HCT116 (cell line): ENCODE data around the gene MMP13. TPM values are rescaled to one million over a fixed set of nuclear protein-coding genes. Genes with fewer than 3 reads are reported as not detected.

Experiments
- ATAC-seq: fragments of 200-7000 bp; cut with Tn5 transposase; 2 replicates; pipeline ENCODE4 v1.9.1; 2020; ENCODE audit warnings: mild to moderate bottlenecking, moderate library complexity
- BruUV-seq: library from RNA; stranded (reverse); fragments of 400-500 nt; replicated peaks from 2 replicates; lab custom pipeline; 2021; lab: Mats Ljungman, UMichigan
- CTCF ChIA-PET: fragments of 300-600 bp; sonication (Branson Sonifier 250); formaldehyde crosslinking; loops from one replicate; lab custom pipeline; 2021; ENCODE audit warnings: antibody characterized with exemption; lab: Charles Lee
- POLR2A ChIA-PET: fragments of 300-600, 350-600 bp; sonication (Branson Sonifier 250); formaldehyde crosslinking; loops from one replicate; lab custom pipeline; 2021; ENCODE audit warnings: antibody characterized with exemption; lab: Charles Lee
- RAD21 ChIA-PET, 2 experiments: fragments of 300-600 bp; sonication (Branson Sonifier 250); formaldehyde crosslinking; loops; one replicate each; lab custom pipeline; 2023; ENCODE audit warnings: low total read pairs in 2 of 2; ENCODE audit not compliant: uncharacterized antibody in 2 of 2, unreplicated experiment in 2 of 2, low non-redundant PET in 1 of 2; lab: Charles Lee
- DNase-seq: peaks from one replicate; pipeline ENCODE4 v3.0.0-alpha.2; 2010; ENCODE audit warnings: low read depth, low spot score
- H2AFZ ChIP-seq: fragments of 200-600 bp; shearing (Covaris generic), sonication (generic); 2 replicates; pipeline ENCODE4 v1.6.1; 2017; ENCODE audit warnings: low read depth, mixed run types, mixed read lengths, antibody characterized with exemption, low read length; ENCODE audit not compliant: poor library complexity, severe bottlenecking
- H3K27ac ChIP-seq: 2 replicates; pipeline ENCODE4 v1.5.1; 2012; ENCODE audit warnings: low read depth, low read length
- H3K27me3 ChIP-seq: fragments of 200-600 bp; sonication (generic); 2 replicates; pipeline ENCODE4 v1.6.1; 2016; ENCODE audit warnings: mixed run types, low read length, mixed read lengths; ENCODE audit not compliant: insufficient read depth
- H3K36me3 ChIP-seq, 2 experiments: fragments of 200-500 bp in 1 of 2; fragments of 200-600 bp in 1 of 2; sonication (Bioruptor generic) in 1 of 2; sonication (generic) in 1 of 2; 2 replicates each; pipeline versions ENCODE4 v1.5.1 to v1.6.1; 2014 to 2016; ENCODE audit warnings: low read length in 2 of 2, inconsistent platforms in 1 of 2, mixed read lengths in 1 of 2, mixed run types in 1 of 2; ENCODE audit not compliant: insufficient read depth in 2 of 2, control insufficient read depth in 1 of 2
- H3K4me1 ChIP-seq, 2 experiments: fragments of 200-600 bp in 1 of 2; sonication (generic) in 1 of 2; 2 replicates each; pipeline versions ENCODE4 v1.5.1 to v1.6.1; 2012 to 2017; ENCODE audit warnings: low read length in 2 of 2, inconsistent platforms in 1 of 2, mild to moderate bottlenecking in 1 of 2, mixed read lengths in 1 of 2, mixed run types in 1 of 2, moderate library complexity in 1 of 2; ENCODE audit not compliant: insufficient read depth in 2 of 2, control insufficient read depth in 1 of 2
- H3K4me2 ChIP-seq: fragments of 200-600 bp; sonication (generic); 2 replicates; pipeline ENCODE4 v1.6.1; 2017; ENCODE audit warnings: mixed run types, low read length, mixed read lengths
- H3K4me3 ChIP-seq, 2 experiments: fragments of 200-600 bp in 1 of 2; sonication (generic) in 1 of 2; replicated peaks in 1 of 2; 2 replicates each; pipeline ENCODE4 v1.5.1; 2011 to 2016; ENCODE audit warnings: low read length in 2 of 2, control low read depth in 1 of 2, low read depth in 1 of 2, mild to moderate bottlenecking in 1 of 2, mixed read lengths in 1 of 2, mixed run types in 1 of 2
- H3K79me2 ChIP-seq: fragments of 200-600 bp; sonication (generic); 2 replicates; pipeline ENCODE4 v1.6.1; 2017; ENCODE audit warnings: mild to moderate bottlenecking, mixed run types, low read length, moderate library complexity, mixed read lengths; ENCODE audit not compliant: insufficient read depth
- H3K9ac ChIP-seq: fragments of 200-600 bp; sonication (generic); 2 replicates; pipeline ENCODE4 v1.6.1; 2016; ENCODE audit warnings: low read length, mixed read lengths
- H3K9me2 ChIP-seq: fragments of 200-600 bp; sonication (generic), shearing (Covaris generic); 2 replicates; pipeline ENCODE4 v1.6.1; 2017; ENCODE audit warnings: mixed run types, mild to moderate bottlenecking, moderate library complexity; ENCODE audit not compliant: insufficient read depth
- H3K9me3 ChIP-seq, 2 experiments: fragments of 200-500 bp in 1 of 2; fragments of 200-600 bp in 1 of 2; sonication (Bioruptor generic) in 1 of 2; sonication (generic) in 1 of 2; 2 replicates each; pipeline ENCODE4 v1.6.1; 2014 to 2017; ENCODE audit warnings: low read length in 2 of 2, mixed read lengths in 2 of 2, inconsistent platforms in 1 of 2, low read depth in 1 of 2, mild to moderate bottlenecking in 1 of 2, mixed run types in 1 of 2, moderate library complexity in 1 of 2; ENCODE audit not compliant: control insufficient read depth in 1 of 2, insufficient read depth in 1 of 2
- H4K20me1 ChIP-seq: fragments of 200-600 bp; sonication (generic), shearing (Covaris generic); 2 replicates; pipeline ENCODE4 v1.6.1; 2017; ENCODE audit warnings: mixed run types, mild to moderate bottlenecking, moderate library complexity; ENCODE audit not compliant: insufficient read depth
- ATF3 ChIP-seq: IDR thresholded peaks from 2 replicates; pipeline ENCODE4 v1.6.1; 2012
- CBX3 ChIP-seq: IDR thresholded peaks from 2 replicates; pipeline ENCODE4 v1.6.1; 2012; ENCODE audit warnings: low read depth
- CTCF ChIP-seq, 3 experiments: fragments of 200-600 bp in 1 of 3; sonication (generic) in 1 of 3; IDR thresholded peaks in 2 of 3; conservative IDR thresholded peaks in 1 of 3; 2 replicates each; pipeline ENCODE4 v1.5.1; 2012 to 2017; ENCODE audit warnings: low read depth in 2 of 3, low read length in 2 of 3, antibody characterized with exemption in 1 of 3, borderline replicate concordance in 1 of 3, control low read depth in 1 of 3, mild to moderate bottlenecking in 1 of 3, mixed read lengths in 1 of 3, mixed run types in 1 of 3, moderate library complexity in 1 of 3; ENCODE audit not compliant: insufficient read depth in 1 of 3
- ELF1 ChIP-seq: IDR thresholded peaks from 2 replicates; pipeline ENCODE4 v1.6.1; 2012; ENCODE audit warnings: low read depth, borderline replicate concordance
- EZH2 ChIP-seq: fragments of 200-600 bp; sonication (generic); IDR thresholded peaks from 2 replicates; pipeline ENCODE4 v1.6.1; 2017; ENCODE audit warnings: antibody characterized with exemption, mixed run types
- EZH2phosphoT487 ChIP-seq: fragments of 200-600 bp; IDR thresholded peaks from 2 replicates; pipeline ENCODE4 v1.6.1; 2018; ENCODE audit warnings: antibody characterized with exemption, borderline replicate concordance
- FOSL1 ChIP-seq: IDR thresholded peaks from 2 replicates; pipeline ENCODE4 v1.6.1; 2012; ENCODE audit warnings: low read depth
- MAX ChIP-seq: IDR thresholded peaks from 2 replicates; pipeline ENCODE4 v1.6.1; 2012
- POLR2A ChIP-seq: IDR thresholded peaks from 2 replicates; pipeline ENCODE4 v1.7.0; 2011; ENCODE audit warnings: borderline replicate concordance; ENCODE audit not compliant: insufficient read depth, insufficient read length; ENCODE audit errors: extremely low read depth
- POLR2AphosphoS5 ChIP-seq: IDR thresholded peaks from 2 replicates; pipeline ENCODE4 v1.6.1; 2011; ENCODE audit warnings: mild to moderate bottlenecking, low read depth, low read length, moderate library complexity
- RAD21 ChIP-seq: IDR thresholded peaks from 2 replicates; pipeline ENCODE4 v1.6.1; 2012; ENCODE audit warnings: low read depth, mild to moderate bottlenecking
- REST ChIP-seq: IDR thresholded peaks from 2 replicates; pipeline ENCODE4 v1.6.1; 2012; ENCODE audit warnings: low read depth
- SIN3A ChIP-seq: IDR thresholded peaks from 2 replicates; pipeline ENCODE4 v1.6.1; 2012; ENCODE audit warnings: low read depth
- SP1 ChIP-seq: IDR thresholded peaks from 2 replicates; pipeline ENCODE4 v1.6.1; 2012; ENCODE audit warnings: low read depth
- SRF ChIP-seq: IDR thresholded peaks from 2 replicates; pipeline ENCODE4 v1.6.1; 2012; ENCODE audit warnings: low read depth
- TCF7L2 ChIP-seq: IDR thresholded peaks from 2 replicates; pipeline ENCODE4 v1.7.0; 2011; ENCODE audit warnings: borderline replicate concordance, inconsistent platforms; ENCODE audit not compliant: insufficient read depth, insufficient read length; ENCODE audit errors: extremely low read depth
- YY1 ChIP-seq: IDR thresholded peaks from 2 replicates; pipeline ENCODE4 v1.6.1; 2011; ENCODE audit warnings: low read length, low read depth, moderate library complexity, mild to moderate bottlenecking; ENCODE audit not compliant: insufficient replicate concordance; ENCODE audit errors: extremely low read depth
- ZFX ChIP-seq: fragments of 450-650 bp; IDR thresholded peaks from 2 replicates; pipeline ENCODE4 v1.6.1; 2017
- ZNF274 ChIP-seq: fragments of 200-500 bp; sonication (Bioruptor generic); IDR thresholded peaks from 2 replicates; pipeline ENCODE4 v1.6.1; 2014; ENCODE audit warnings: mild to moderate bottlenecking, low read depth, low read length, inconsistent platforms
- intact Hi-C: fragments of 100-400 bp; cut with micrococcal nuclease; formaldehyde crosslinking; loops from 2 replicates; pipeline ENCODE4 v1.10.0; 2022
- total RNA-seq: library from RNA; stranded (reverse); gene quantifications from one replicate; pipeline ENCODE4 v1.2.1, GENCODE V29; 2021; ENCODE audit not compliant: unreplicated experiment

Gene MMP13
- total RNA-seq, 1 experiment from 2014 or later: not detected

GRCh38 chr11:102985850-102986249, 30.3 kb upstream of the MMP13 start:
- RAD21 ChIA-PET: no interaction called here
- Histone ChIP-seq H3K4me3 (no peak overlapping the region), H3K4me1 (peaks cover 0 to 3% of the 10 kb centered on the region in 2 experiments; a peak in 1 of 4 replicates), H3K9me3 (no peaks in the 10 kb centered on the region), H3K9me2 (no peaks in the 10 kb centered on the region), H3K4me2 (no peak overlapping the region), H3K27ac (no peak overlapping the region), H3K9ac (no peak overlapping the region)
- intact Hi-C loops: no loop called here
- no peak for ATAC-seq
- CTCF ChIA-PET: no interaction called here
- POLR2A ChIA-PET: no interaction called here
- TF ChIP-seq FOSL1: no peak
- no peak for TF ChIP-seq CBX3
- TF ChIP-seq ZFX: no peak
- no peak for TF ChIP-seq POLR2A
- TF ChIP-seq REST: no peak
- TF ChIP-seq RAD21: no peak
- no peak for TF ChIP-seq YY1
- TF ChIP-seq SP1: no peak
- TF ChIP-seq POLR2AphosphoS5: no peak
- no peak for TF ChIP-seq MAX
- TF ChIP-seq EZH2: no peak
- no peak for TF ChIP-seq EZH2phosphoT487
- TF ChIP-seq ELF1: no peak
- TF ChIP-seq ZNF274: no peak
- no peak for TF ChIP-seq ATF3
- no peak for TF ChIP-seq TCF7L2
- no peak for TF ChIP-seq SRF
- no peak for TF ChIP-seq CTCF (IDR thresholded peaks at IDR 0.05 in 2 of 3, conservative IDR thresholded peaks at IDR 0.05 in 1 of 3; ENCODE audit: borderline replicate concordance in 1 of 3, insufficient read depth in 1 of 3, low read depth in 2 of 3, low read length in 2 of 3)
- TF ChIP-seq SIN3A: no peak
- TF ChIP-seq, all 23 proteins: peak for 0
- no peak for DNase-seq
- H3K36me3 ChIP-seq: no peaks in the 10 kb centered on the region
- no peaks in the 10 kb centered on the region for H4K20me1 ChIP-seq
- peak overlapping the region; percentile 4 for H2AFZ ChIP-seq
- BruUV-seq: no TSS peak
- H3K27me3 ChIP-seq: no peaks in the 10 kb centered on the region
- no peaks in the 10 kb centered on the region for H3K79me2 ChIP-seq
